Measurements from ENCODE around the gene ARID5B. TPM values are rescaled to one million over a fixed set of nuclear protein-coding genes. Genes with fewer than 3 reads are reported as not detected.

Gene ARID5B, protein sequence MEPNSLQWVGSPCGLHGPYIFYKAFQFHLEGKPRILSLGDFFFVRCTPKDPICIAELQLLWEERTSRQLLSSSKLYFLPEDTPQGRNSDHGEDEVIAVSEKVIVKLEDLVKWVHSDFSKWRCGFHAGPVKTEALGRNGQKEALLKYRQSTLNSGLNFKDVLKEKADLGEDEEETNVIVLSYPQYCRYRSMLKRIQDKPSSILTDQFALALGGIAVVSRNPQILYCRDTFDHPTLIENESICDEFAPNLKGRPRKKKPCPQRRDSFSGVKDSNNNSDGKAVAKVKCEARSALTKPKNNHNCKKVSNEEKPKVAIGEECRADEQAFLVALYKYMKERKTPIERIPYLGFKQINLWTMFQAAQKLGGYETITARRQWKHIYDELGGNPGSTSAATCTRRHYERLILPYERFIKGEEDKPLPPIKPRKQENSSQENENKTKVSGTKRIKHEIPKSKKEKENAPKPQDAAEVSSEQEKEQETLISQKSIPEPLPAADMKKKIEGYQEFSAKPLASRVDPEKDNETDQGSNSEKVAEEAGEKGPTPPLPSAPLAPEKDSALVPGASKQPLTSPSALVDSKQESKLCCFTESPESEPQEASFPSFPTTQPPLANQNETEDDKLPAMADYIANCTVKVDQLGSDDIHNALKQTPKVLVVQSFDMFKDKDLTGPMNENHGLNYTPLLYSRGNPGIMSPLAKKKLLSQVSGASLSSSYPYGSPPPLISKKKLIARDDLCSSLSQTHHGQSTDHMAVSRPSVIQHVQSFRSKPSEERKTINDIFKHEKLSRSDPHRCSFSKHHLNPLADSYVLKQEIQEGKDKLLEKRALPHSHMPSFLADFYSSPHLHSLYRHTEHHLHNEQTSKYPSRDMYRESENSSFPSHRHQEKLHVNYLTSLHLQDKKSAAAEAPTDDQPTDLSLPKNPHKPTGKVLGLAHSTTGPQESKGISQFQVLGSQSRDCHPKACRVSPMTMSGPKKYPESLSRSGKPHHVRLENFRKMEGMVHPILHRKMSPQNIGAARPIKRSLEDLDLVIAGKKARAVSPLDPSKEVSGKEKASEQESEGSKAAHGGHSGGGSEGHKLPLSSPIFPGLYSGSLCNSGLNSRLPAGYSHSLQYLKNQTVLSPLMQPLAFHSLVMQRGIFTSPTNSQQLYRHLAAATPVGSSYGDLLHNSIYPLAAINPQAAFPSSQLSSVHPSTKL
- 92.2 and 105 TPM in 2 replicates for total RNA-seq

GRCh38 chr10:61900829-61901792, at the start of gene ARID5B:
Gene ARID5B (plus strand): TSS chr10:61901699. CDS start chr10:61901710, 11 bp downstream.

Other genes with a start within 250 kb of the ARID5B start
- 0.33 and 1.7 TPM in 2 replicates for gene CABCOCO1, start 238.8 kb upstream of the ARID5B start, total RNA-seq

Data from smooth muscle cell of trachea (primary cell).